A549 (cell line): ENCODE results near the gene ADCY10. TPM values are rescaled to one million over a fixed set of nuclear protein-coding genes. Genes with fewer than 3 reads are reported as not detected.

Source experiments
- ATAC-seq, 2 experiments: fragments of 200-7000 bp in 1 of 2; fragments of >200 bp in 1 of 2; cut with Nextera tagmentation in 1 of 2; cut with Tn5 transposase in 1 of 2; 3 replicates each; pipeline versions ENCODE4 v1.8.0 to v1.9.1; 2018 to 2020; ENCODE audit warnings: mild to moderate bottlenecking in 1 of 2, moderate library complexity in 1 of 2
- CTCF ChIA-PET: fragments of 300-600 bp; sonication (Branson Sonifier 250); formaldehyde crosslinking; extraction: SDS; loops from one replicate; lab custom pipeline; 2021; ENCODE audit warnings: antibody characterized with exemption, inconsistent platforms; lab: Yijun Ruan, JAX
- POLR2A ChIA-PET: fragments of 350-600 bp; formaldehyde crosslinking; extraction: SDS; loops from one replicate; lab custom pipeline; 2021; ENCODE audit warnings: antibody characterized with exemption, inconsistent platforms; lab: Yijun Ruan, JAX
- DNase-seq, 2 experiments: peaks; one replicate each; pipeline versions ENCODE4 v3.0.0 to v3.0.0-alpha.2; 2011 to 2016; ENCODE audit warnings: low read depth in 1 of 2, low spot score in 1 of 2
- FAIRE-seq: peaks from 2 replicates; lab custom pipeline; 2011; peaks lifted over from hg19 to GRCh38; lab: Jason Lieb, UNC
- H3K27ac ChIP-seq, 2 experiments: fragments of >200 bp; sonication (Bioruptor Twin); formaldehyde crosslinking; 3 replicates each; pipeline ENCODE4 v1.5.1; 2016 to 2017
- H3K4me1 ChIP-seq: fragments of >200 bp; sonication (Bioruptor Twin); formaldehyde crosslinking; 3 replicates; pipeline ENCODE4 v1.6.1; 2016
- H3K4me2 ChIP-seq: fragments of >200 bp; sonication (Bioruptor Twin); formaldehyde crosslinking; 3 replicates; pipeline ENCODE4 v1.6.1; 2016
- H3K4me3 ChIP-seq: fragments of >200 bp; sonication (Bioruptor Twin); formaldehyde crosslinking; 3 replicates; pipeline ENCODE4 v1.5.1; 2016
- H3K9me3 ChIP-seq: fragments of >200 bp; sonication (Bioruptor Twin); formaldehyde crosslinking; 3 replicates; pipeline ENCODE4 v1.6.1; 2016
- BHLHE40 ChIP-seq: IDR thresholded peaks from 2 replicates; pipeline ENCODE4 v1.6.1; 2012; ENCODE audit warnings: low read depth, low read length, inconsistent platforms
- CBX2 ChIP-seq: fragments of 200-600 bp; sonication (generic); IDR thresholded peaks from 2 replicates; pipeline ENCODE4 v1.6.1; 2016; ENCODE audit warnings: low read depth, mild to moderate bottlenecking, borderline replicate concordance
- CBX8 ChIP-seq: fragments of 200-600 bp; sonication (generic); IDR thresholded peaks from 2 replicates; pipeline ENCODE4 v1.6.1; 2016
- CEBPB ChIP-seq, 2 experiments: fragments of >200 bp in 1 of 2; sonication (Bioruptor Twin) in 1 of 2; formaldehyde crosslinking in 1 of 2; IDR thresholded peaks; 2 replicates each; pipeline ENCODE4 v1.6.1; 2012 to 2016
- CHD2 ChIP-seq: fragments of 150-350 bp; IDR thresholded peaks from 2 replicates; pipeline ENCODE4 v1.6.1; 2014; ENCODE audit warnings: low read length; ENCODE audit not compliant: partially characterized antibody
- CHD4 ChIP-seq: fragments of 200-600 bp; sonication (generic); IDR thresholded peaks from 2 replicates; pipeline ENCODE4 v1.6.1; 2016; ENCODE audit warnings: antibody characterized with exemption, mild to moderate bottlenecking, borderline replicate concordance
- ESRRA ChIP-seq: fragments of 150-350 bp; IDR thresholded peaks from 2 replicates; pipeline ENCODE4 v1.6.1; 2014; ENCODE audit warnings: mild to moderate bottlenecking, low read length, borderline replicate concordance
- FOSB ChIP-seq: fragments of 250-450 bp; sonication (Bioruptor Pico); IDR thresholded peaks from 2 replicates; pipeline ENCODE4 v1.5.0; 2020; ENCODE audit warnings: mild to moderate bottlenecking, moderate library complexity
- HOXB13 ChIP-seq: fragments of 250-450 bp; sonication (Bioruptor Pico); IDR thresholded peaks from 2 replicates; pipeline ENCODE4 v1.5.0; 2020; ENCODE audit warnings: low read depth, mild to moderate bottlenecking, moderate library complexity
- MAZ ChIP-seq: fragments of 150-350 bp; IDR thresholded peaks from 2 replicates; pipeline ENCODE4 v1.6.1; 2014; ENCODE audit warnings: antibody characterized with exemption, low read depth, low read length, borderline replicate concordance
- NFE2L2 ChIP-seq: fragments of 150-350 bp; conservative IDR thresholded peaks from 2 replicates; pipeline ENCODE4 v1.6.1; 2014; ENCODE audit warnings: low read length
- NR3C1 ChIP-seq: fragments of >200 bp; sonication (Bioruptor Twin); formaldehyde crosslinking; IDR thresholded peaks from 3 replicates; pipeline ENCODE4 v1.6.1; 2017
- PBX3 ChIP-seq: IDR thresholded peaks from 2 replicates; pipeline ENCODE4 v1.6.1; 2012
- POLR2A ChIP-seq: IDR thresholded peaks from 2 replicates; pipeline ENCODE4 v1.6.1; 2012; ENCODE audit warnings: mild to moderate bottlenecking, low read length
- POLR2AphosphoS2 ChIP-seq: conservative IDR thresholded peaks from 2 replicates; pipeline ENCODE4 v1.6.1; 2012; ENCODE audit warnings: low read length, improper control_type of control experiment, inconsistent platforms
- RCOR1 ChIP-seq: fragments of 150-350 bp; IDR thresholded peaks from 2 replicates; pipeline ENCODE4 v1.6.1; 2014; ENCODE audit warnings: antibody characterized with exemption, low read length, low read depth
- REST ChIP-seq: fragments of 200-600 bp; sonication (generic); IDR thresholded peaks from 2 replicates; pipeline ENCODE4 v1.6.1; 2016; ENCODE audit warnings: antibody characterized with exemption, mild to moderate bottlenecking, moderate library complexity
- ZFP36 ChIP-seq: fragments of 450-650 bp; IDR thresholded peaks from 2 replicates; pipeline ENCODE4 v1.6.1; 2014; ENCODE audit warnings: borderline replicate concordance; ENCODE audit not compliant: partially characterized antibody
- ZNF302 ChIP-seq: fragments of 250-450 bp; sonication (Bioruptor Pico); IDR thresholded peaks from 2 replicates; pipeline ENCODE4 v1.9.0; 2021; ENCODE audit warnings: inconsistent platforms, mild to moderate bottlenecking, moderate library complexity
- ZSCAN20 ChIP-seq: fragments of 250-450 bp; sonication (Bioruptor Pico); IDR thresholded peaks from 2 replicates; pipeline ENCODE4 v1.8.0; 2022; ENCODE audit warnings: mild to moderate bottlenecking, moderate library complexity
- WGBS: methylation state at CpG from one replicate; pipeline ENCODE4 v1.1.6; 2017; ENCODE audit errors: missing lambda C conversion rate; 5-methylcytosine and 5-hydroxymethylcytosine counted together
- polyA plus RNA-seq, 4 experiments: library from polyadenylated mRNA; depleted of rRNA in 3 of 4; stranded (reverse); fragments of >200 nt; fragmentation: RNase III in 1 of 4; extraction: RNeasy Plus Mini Kit Qiagen cat#74134 plus additional on column Dnase treatment in 1 of 4; gene quantifications; 2 replicates in 3 of 4; 3 replicates in 1 of 4; pipeline ENCODE4 v1.2.3, GENCODE V29; 2011 to 2017
- TF ChIP-seq, protein P1 (sequence below): IDR thresholded peaks from 2 replicates; pipeline ENCODE4 v1.6.1; 2012; ENCODE audit warnings: low read depth, borderline replicate concordance
- TF ChIP-seq, protein P2 (sequence below): fragments of 450-650 bp; IDR thresholded peaks from 2 replicates; pipeline ENCODE4 v1.6.1; 2014; ENCODE audit warnings: antibody characterized with exemption
- TF ChIP-seq, protein P3 (sequence below): fragments of 150-350 bp; IDR thresholded peaks from 2 replicates; pipeline ENCODE4 v1.6.1; 2014; ENCODE audit warnings: low read depth, mild to moderate bottlenecking, low read length

ADCY10 gene
- polyA plus RNA-seq, 2 of the 4 experiments (the other 2 are of a cell fraction): 0.03 to 0.18 TPM

GRCh38 chr1:167911413-167911812 is 2.5 kb downstream of the ADCY10 start:
- 89% methylated on average over 8 of the region's 8 CpGs for WGBS
- peaks cover under 1% of the 10 kb centered on the region; the same call in 1 of the 3 replicates for H3K4me1 ChIP-seq
- no peak overlapping the region for H3K4me2 ChIP-seq
- CTCF ChIA-PET: no interaction called here
- H3K4me3 ChIP-seq: no peak overlapping the region
- ATAC-seq: no peak
- DNase-seq: no peak
- H3K27ac ChIP-seq: no peak overlapping the region
- POLR2A ChIA-PET: no interaction called here
- FAIRE-seq: no peak
- no peak for TF ChIP-seq BHLHE40
- H3K9me3 ChIP-seq: no peaks in the 10 kb centered on the region

- WGBS: 83% methylated on average over 2 of the region's 2 CpGs
- Histone ChIP-seq H3K27ac (no peak overlapping the region), H3K4me1 (no peaks in the 10 kb centered on the region), H3K4me2 (no peak overlapping the region), H3K9me3 (no peaks in the 10 kb centered on the region), H3K4me3 (no peak overlapping the region)
- TF ChIP-seq, protein P1, sequence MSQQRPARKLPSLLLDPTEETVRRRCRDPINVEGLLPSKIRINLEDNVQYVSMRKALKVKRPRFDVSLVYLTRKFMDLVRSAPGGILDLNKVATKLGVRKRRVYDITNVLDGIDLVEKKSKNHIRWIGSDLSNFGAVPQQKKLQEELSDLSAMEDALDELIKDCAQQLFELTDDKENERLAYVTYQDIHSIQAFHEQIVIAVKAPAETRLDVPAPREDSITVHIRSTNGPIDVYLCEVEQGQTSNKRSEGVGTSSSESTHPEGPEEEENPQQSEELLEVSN: no peak
- TF ChIP-seq NR3C1 (no peak), ZFP36 (no peak), CBX8 (no peak), REST (no peak)
- TF ChIP-seq, protein P2, sequence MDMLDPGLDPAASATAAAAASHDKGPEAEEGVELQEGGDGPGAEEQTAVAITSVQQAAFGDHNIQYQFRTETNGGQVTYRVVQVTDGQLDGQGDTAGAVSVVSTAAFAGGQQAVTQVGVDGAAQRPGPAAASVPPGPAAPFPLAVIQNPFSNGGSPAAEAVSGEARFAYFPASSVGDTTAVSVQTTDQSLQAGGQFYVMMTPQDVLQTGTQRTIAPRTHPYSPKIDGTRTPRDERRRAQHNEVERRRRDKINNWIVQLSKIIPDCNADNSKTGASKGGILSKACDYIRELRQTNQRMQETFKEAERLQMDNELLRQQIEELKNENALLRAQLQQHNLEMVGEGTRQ: no peak
- ATAC-seq (peak in 1 of 2 experiments; percentile 42; a peak in 2 of 6 replicates), FAIRE-seq (no peak), DNase-seq (no peak)
- ChIA-PET CTCF (interaction anchor here (1.6 kb wide), 1 partner anchor 108 kb away, joined by 6 read pairs; no protein-coding TSS in a partner anchor), POLR2A (no interaction called here)
Observed at GRCh38 chr1:167910530-167910929, 3.4 kb downstream of the ADCY10 start.

GRCh38 chr1:167909691-167910180 is 4.2 kb downstream of the ADCY10 start:
- no peak for DNase-seq

More at GRCh38 chr1:167909691-167910180, 4.2 kb downstream of the ADCY10 start:
- Histone ChIP-seq H3K4me1 (peaks cover 2% of the 10 kb centered on the region; the same call in 2 of the 3 replicates), H3K27ac (no peak overlapping the region), H3K9me3 (no peaks in the 10 kb centered on the region), H3K4me2 (no peak overlapping the region), H3K4me3 (no peak overlapping the region)
- CTCF ChIA-PET: interaction anchor here (1.3 to 1.6 kb wide), 2 partner anchors 22 to 107 kb away, joined by 3 to 6 read pairs; no protein-coding TSS in a partner anchor
- no peak for ATAC-seq
- TF ChIP-seq POLR2AphosphoS2 (no peak), NFE2L2 (no peak), FOSB (no peak), ZSCAN20 (CRISPR knock-in tag) (no peak), ZFP36 (no peak), MAZ (no peak), ESRRA (no peak), ZNF302 (CRISPR knock-in tag) (no peak), POLR2A (no peak), CHD2 (no peak), CHD4 (no peak), NR3C1 (no peak), CEBPB (IDR thresholded peaks at IDR 0.05) (no peak), HOXB13 (CRISPR knock-in tag) (no peak), PBX3 (no peak), RCOR1 (no peak), CBX2 (no peak)
- TF ChIP-seq, protein P3, sequence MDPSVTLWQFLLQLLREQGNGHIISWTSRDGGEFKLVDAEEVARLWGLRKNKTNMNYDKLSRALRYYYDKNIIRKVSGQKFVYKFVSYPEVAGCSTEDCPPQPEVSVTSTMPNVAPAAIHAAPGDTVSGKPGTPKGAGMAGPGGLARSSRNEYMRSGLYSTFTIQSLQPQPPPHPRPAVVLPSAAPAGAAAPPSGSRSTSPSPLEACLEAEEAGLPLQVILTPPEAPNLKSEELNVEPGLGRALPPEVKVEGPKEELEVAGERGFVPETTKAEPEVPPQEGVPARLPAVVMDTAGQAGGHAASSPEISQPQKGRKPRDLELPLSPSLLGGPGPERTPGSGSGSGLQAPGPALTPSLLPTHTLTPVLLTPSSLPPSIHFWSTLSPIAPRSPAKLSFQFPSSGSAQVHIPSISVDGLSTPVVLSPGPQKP: no peak
- TF ChIP-seq, protein P1: no peak
- TF ChIP-seq, protein P2: no peak
- POLR2A ChIA-PET: no interaction called here
- no peak for FAIRE-seq
- 75% methylated on average over 6 of the region's 6 CpGs for WGBS
